Stomach (tissue), 4 donors: ENCODE data around the gene CRISP1.

Experiments
- POLR2AphosphoS5 ChIP-seq, 3 donors: sonication (generic); formaldehyde crosslinking; IDR thresholded peaks; one replicate each; pipeline ENCODE4 v1.6.1; 2016; ENCODE audit warnings: antibody characterized with exemption in 3 of 3
- TF ChIP-seq, protein P1 (sequence below), 7 experiments: fragments of 450-650 bp in 4 of 7; fragments of 200-600 bp in 3 of 7; sonication (generic) in 3 of 7; IDR thresholded peaks; one replicate each; pipeline ENCODE4 v1.5.1; 2016 to 2019; ENCODE audit warnings: antibody characterized with exemption in 7 of 7, control low read depth in 2 of 7, mild to moderate bottlenecking in 1 of 7

DNA sequence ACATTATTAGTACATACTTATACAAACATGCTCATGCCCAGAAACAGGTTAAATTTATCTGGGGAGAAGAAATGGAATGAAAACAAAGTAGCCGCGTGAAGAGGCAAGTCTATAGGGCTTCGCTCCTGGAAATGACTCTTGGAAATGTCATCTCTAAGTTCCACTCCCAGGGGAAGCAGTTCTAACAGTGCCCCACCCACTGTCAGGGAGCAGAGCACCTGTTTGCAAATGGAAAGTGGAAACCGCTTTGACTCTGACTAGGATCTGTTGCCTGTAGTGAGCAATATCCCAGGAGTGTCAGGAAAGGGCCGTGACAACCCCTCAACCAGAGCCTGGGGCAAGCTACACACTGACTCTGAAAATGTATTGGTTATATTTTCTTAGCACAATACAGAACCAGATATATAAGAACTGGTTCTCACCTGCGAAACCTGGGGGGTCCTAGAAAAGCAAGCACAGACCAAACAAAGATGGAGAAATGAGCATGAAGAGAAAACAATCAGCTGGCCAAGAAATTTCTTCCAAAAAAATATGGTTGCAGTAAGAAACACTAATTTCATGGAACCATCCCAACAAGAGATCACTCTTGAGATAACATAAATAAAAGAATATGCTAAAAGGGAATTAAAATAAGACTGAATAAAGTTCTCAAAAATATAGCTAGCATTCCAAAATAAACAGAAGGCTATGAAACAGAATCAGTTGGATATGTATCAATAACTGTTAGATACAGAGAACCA, 47.5 kb upstream of the CRISP1 start:
- TF ChIP-seq, protein P1, sequence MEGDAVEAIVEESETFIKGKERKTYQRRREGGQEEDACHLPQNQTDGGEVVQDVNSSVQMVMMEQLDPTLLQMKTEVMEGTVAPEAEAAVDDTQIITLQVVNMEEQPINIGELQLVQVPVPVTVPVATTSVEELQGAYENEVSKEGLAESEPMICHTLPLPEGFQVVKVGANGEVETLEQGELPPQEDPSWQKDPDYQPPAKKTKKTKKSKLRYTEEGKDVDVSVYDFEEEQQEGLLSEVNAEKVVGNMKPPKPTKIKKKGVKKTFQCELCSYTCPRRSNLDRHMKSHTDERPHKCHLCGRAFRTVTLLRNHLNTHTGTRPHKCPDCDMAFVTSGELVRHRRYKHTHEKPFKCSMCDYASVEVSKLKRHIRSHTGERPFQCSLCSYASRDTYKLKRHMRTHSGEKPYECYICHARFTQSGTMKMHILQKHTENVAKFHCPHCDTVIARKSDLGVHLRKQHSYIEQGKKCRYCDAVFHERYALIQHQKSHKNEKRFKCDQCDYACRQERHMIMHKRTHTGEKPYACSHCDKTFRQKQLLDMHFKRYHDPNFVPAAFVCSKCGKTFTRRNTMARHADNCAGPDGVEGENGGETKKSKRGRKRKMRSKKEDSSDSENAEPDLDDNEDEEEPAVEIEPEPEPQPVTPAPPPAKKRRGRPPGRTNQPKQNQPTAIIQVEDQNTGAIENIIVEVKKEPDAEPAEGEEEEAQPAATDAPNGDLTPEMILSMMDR (IDR thresholded peaks at IDR 0.05): no peak
- no peak for TF ChIP-seq POLR2AphosphoS5 (IDR thresholded peaks at IDR 0.05)
